Measurements from ENCODE around the gene RGS10.

- TF ChIP-seq, protein P1, sequence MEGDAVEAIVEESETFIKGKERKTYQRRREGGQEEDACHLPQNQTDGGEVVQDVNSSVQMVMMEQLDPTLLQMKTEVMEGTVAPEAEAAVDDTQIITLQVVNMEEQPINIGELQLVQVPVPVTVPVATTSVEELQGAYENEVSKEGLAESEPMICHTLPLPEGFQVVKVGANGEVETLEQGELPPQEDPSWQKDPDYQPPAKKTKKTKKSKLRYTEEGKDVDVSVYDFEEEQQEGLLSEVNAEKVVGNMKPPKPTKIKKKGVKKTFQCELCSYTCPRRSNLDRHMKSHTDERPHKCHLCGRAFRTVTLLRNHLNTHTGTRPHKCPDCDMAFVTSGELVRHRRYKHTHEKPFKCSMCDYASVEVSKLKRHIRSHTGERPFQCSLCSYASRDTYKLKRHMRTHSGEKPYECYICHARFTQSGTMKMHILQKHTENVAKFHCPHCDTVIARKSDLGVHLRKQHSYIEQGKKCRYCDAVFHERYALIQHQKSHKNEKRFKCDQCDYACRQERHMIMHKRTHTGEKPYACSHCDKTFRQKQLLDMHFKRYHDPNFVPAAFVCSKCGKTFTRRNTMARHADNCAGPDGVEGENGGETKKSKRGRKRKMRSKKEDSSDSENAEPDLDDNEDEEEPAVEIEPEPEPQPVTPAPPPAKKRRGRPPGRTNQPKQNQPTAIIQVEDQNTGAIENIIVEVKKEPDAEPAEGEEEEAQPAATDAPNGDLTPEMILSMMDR (IDR thresholded peaks at IDR 0.05; ENCODE audit: control extremely low read depth in 1 of 3, insufficient read depth in 1 of 3, low read depth in 1 of 3, low read length in 3 of 3), result no peak
- no peak for TF ChIP-seq GABPA (IDR thresholded peaks at IDR 0.05; ENCODE audit: borderline replicate concordance, insufficient read depth, low read length)
Observed at GRCh38 chr10:119540038-119540437, 2.5 kb downstream of the RGS10 start.

All from H1 (cell line).